NCI-H2171 (cell line): ENCODE measurements around the gene IFI27.
"Not testable (repeated sequence)": the region's sequence is repeated elsewhere in the genome, so short reads cannot be mapped to it uniquely, and the experiment has no call there.

Source experiments
- DNase-seq: peaks from one replicate; lab custom pipeline; 2025; lab: John Stamatoyannopoulos, UW

Gene IFI27

DNA sequence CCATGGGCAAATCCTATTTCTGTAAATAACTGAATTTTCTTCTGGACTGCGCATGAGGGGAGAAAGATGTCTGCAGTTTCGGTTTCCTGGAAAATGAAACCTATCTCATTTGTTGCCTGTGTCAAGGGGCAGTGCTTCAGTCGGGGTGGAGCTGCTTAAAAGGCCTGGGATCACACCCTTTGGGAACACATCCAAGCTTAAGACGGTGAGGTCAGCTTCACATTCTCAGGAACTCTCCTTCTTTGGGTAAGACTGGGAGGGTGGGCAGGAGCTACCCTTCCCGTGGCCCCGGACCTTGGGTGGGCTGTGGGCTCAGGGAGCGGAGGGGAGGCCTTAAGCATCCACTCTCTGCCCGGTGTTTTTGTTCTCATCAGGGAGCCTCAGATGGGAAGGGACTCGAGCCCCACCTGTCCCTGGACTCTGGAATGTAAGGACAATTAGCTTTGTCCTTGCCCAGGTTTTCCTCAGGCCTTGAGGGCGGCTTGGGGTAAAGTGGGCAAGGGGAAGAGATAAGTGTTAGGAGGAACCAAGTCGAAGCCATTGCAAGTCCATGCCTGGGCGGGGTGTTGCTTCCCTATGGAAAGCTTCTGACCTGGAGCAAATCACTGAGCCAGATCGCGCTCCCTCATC is at the start of gene IFI27:
Gene IFI27, plus strand, starts transcription at position 185 of the 630 bp plus-strand sequence.
- no peak for DNase-seq

DNA sequence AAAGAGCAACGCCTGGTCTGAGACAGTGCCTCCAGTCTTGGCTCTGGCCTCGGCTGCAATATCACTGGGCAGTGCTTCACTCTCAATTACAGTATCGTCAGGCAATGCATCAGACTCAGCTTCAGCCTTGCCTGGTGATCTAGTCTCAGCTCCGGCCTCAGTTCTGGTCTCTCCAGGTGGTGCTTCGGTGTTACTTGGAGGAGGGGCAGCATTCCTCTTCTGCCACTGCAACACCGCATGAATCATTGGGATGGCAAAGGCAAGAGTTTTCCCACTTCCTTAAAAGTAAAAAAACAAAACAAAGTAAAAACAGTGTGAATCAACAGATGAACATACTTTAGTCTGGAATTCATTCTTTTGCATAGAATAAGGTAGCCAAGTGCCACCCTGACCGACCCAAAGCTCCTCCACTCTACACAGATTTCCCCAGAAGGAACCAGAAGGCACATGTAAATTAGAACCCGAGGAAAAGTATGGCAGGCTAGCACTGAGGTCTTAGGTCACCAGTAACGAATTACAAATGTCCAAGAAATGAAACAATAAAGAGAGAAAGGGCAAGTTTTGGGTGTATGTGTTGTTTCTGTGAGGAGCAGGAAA is 48.1 kb upstream of the IFI27 start:
- no peak for DNase-seq

DNA sequence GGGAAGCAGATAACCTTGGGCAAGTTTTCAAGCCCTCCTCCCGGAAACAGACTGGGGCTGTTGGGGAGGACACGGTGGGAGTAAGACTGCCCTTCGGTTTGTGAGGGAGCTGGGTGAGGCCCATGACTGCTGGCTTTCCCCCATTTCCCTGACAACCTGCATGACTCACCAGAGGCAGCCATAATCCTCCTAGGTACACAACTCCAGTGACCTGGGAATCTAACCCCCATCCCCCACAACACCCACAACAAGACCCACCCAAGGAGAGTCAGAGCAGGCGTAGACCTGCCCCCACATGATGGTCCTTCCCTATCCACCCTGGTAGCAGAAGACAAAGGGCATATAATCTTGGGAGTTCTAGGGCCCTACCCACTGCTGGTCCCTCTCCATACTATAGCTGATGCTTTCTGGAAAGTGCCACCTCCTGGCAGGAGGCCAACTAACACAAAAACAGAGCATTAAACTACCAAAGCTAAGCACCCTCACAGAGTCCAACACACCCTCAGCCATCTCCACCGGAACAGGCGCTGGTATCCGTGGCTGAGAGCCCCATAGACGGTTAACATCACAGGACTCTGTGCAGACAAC is 44.4 kb upstream of the IFI27 start:
- DNase-seq, result no peak

DNA sequence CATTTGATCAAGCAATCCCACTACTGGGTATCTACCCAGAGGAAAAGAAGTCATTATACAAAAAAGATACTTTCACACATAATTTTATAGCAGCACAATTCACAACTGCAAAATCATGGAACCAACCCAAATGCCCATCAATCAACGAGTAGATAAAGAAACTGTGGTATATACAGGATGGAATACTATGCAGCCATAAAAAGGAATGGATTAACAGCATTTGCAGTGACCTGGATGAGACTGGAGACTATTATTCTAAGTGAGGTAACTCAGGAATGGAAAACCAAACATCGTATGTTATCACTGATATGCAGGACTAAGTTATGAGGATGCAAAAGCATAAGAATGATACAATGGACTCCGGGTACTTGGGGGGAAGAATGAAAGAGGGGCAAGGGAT is 38.5 kb upstream of the IFI27 start:
- DNase-seq, result not testable (repeated sequence)

DNA sequence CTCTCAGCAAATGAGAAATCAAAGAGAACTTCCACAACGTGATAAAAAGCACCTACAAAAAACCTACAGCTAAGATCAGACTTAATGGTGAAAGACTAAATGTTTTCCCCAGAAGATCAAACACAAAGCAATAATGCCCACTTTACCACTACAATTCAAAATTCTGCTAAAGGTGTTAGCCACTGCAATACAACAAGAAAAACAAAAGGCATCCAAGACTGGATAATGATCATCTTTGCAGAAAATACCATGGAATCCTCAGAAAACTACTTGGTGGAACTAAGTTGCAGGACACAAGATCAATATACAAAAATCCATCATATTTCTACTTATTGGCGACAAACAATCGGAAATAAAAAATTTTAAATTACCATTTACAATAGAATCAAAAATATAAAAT is 36.0 kb upstream of the IFI27 start:
- no peak for DNase-seq

DNA sequence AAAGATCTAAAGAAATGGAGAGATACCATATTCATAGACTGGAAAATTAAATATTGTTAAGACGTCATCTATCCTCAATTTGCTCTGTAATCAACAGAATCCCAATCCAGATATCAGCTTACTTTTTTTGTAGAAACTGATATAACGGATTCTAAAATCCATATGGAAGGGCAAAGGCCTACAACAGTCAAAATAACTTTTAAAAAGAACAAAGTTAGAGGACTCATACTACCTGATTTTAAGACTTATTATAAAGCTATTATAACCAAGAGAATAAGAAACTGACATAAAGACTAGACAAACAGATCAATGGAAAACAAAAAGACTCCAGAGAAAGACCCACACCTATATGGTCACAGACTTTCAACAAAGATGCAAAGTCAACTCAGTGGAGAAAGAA is 35.5 kb upstream of the IFI27 start:
- no peak for DNase-seq

DNA sequence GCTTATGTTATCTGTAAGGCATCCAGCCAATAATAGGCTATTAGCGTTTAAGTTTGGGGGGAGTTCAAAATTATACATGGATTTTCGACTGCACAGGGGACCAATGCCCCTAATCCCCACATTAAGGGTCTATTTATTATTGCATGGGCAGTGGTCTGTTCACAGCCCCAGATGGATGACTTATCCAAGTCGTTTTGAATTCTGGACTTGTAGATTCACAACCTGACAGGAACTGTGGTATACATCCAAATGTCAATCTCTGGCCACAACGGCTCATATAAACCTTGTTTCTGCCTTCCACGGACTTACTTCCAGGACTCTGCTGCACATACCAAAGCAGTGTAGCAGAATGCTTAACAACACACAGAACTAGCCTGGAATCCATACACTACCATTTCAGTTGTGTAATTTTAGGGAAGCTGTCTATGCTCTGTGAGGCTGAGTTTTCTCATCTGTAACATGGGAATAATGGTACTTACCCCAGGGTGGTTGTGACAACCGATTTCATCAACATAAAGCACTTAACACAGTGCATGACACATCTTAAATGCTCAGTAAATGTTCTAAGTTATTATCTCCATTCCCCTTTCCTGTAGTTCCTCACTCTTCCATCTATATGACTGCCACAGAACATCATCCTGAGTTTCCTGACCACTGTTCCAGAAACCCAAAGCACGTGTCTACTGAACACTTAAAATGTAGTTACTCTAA is 33.3 kb upstream of the IFI27 start:
- no peak for DNase-seq

DNA sequence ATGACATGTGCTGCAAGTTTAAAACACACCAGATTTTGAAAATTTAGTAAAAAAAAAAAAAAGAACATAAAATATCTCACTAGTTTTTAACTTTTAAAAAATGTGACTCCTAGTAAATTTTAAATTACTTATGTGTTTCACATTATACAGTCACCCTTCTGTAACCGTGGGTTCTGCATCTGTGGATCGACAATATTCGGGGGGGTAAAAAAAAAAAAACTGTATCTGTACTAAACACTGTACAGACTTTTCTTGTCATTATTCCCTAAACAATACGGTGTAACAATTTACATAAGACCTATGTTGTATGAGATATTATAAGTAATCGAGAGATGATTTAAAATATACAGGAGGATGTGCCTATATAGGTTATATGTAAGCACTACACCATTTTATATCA is 32.7 kb upstream of the IFI27 start:
- DNase-seq, result no peak

DNA sequence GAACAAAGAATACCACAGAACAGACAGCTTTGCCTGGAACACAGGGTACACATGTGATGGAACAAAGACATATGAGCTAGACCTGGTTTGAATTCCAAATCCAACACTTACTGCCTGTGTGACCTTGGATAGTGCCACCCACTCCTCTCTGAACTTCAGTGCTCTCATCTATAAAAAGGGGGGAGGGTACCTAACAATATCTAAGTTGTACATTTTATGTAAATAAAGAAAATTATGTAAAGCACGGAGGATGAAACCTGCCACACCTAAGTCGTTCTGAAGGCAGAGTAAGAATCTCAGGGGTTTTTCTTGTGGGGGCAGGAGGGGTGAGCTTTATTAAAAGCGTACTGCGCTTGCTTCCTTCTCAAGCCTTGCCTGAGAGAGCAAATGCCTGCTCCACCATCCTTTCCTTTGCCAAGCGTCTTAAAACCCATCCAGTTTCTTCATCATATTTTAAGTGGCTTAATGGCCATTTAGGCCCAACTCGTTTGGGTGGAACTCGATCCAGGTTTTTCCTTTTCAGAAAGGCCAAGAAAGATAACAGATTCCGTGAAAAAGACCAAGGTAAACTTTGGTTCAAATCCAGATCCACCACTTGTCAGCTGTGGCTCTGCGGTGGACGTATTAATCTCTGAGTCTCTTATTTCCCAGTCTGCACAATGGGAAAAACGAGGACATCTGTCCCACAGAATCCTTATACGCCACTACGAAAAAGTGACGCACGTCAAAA is 30.5 kb upstream of the IFI27 start:
- no peak for DNase-seq

DNA sequence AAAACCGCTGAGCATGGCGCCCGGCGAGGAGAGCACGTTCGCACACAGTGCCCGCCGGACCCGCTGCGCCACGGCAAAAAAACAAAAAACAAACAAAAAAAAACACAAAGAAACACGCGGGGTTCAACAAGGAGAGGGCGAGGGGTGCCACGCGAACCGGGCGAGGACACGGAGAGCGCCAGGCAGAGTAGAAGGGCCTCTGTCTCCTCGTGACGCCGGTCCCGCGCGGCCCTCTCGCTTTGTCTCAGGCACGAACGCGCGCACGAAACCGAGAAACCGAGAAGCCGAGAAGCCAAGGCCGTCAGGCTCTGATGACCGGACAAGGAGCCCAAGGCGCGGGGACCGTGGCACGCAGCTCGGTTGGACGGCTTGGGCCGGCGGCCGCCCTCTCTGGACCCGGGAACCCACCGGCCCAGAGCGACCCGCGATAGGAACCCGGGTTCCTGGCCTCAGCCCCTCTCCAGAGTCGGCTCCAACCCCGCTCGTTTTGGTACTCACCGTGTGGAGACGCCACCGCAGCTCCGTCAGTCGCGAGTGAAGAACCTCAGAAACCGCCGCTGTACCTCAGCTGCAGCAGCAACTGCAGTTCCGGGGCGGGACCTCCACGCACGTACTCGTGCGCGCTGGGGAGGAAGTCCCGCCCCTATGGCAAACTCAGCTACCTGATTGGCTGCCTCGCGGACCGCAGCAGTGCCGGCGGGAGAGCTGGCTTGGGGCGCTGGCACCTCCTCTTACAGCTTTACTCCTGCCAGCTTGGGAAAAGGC is 29.7 kb upstream of the IFI27 start, which contains the start of the genes DDX24 and IFI27L1:
Gene DDX24, minus strand, starts transcription at position 582 of the 765 bp plus-strand sequence. CDS start 1,460 bp downstream, outside the sequence.
Gene IFI27L1, plus strand, starts transcription at position 690 of the 765 bp plus-strand sequence. CDS start 15,628 bp downstream, outside the sequence.
- peak; percentile 96 for DNase-seq

DNA sequence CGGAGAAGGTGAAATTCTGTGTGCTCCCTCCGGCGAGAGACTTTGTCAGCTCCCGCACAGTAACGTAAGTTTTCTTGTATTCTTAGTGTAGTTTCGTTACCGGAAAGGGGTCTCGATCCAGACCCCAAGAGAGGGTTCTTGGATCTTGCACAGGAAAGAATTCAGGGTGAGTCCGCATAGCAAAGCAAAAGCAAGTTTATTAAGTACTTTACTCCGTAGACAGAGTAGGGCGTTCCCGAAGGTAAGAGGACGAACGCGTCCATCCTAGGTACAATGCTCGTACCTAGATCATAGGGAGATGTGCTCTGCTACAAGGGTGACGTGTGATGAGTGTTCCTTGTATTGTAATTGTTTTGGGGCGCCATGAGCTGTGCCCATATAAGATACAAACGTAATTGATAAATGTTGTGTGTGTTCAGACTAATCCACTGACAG is 29.1 kb upstream of the IFI27 start:
- no peak for DNase-seq

DNA sequence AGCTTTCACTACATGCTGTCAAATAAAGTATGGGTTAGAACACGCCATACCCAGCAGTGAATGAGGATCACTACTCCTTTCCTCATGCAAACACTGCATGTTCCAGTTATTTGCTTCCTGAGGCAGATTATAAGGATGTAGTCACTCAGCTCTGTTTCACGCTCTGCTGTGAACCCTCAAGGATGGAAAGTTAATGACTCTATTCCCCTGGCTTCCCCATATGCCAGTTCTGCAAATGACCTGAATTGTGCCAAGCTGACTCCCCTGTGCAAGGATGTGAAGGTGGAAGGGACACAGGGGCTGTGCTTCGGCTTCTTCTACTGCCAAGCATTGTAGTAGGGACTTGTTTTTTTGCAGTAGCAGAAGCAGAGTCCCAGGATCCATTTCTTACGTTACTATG is 22.6 kb upstream of the IFI27 start:
- no peak for DNase-seq

DNA sequence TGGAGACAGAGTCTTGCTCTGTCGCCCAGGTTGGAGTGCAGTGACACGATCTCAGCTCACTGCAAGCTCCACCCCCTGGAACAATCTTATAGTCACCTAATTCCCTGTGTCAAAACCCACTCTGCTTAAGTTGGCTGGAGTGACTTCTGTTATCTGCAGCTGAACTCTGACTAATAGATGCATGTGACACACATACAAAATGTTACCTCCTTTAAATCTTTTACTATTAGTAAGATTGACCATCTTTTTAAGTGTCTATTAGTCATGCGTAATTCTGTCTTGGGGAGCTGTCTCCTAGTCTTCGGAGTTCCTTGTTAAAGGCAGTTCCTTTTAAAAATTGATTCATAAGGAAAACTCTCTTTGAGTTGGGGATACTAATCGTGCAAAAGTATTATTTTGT is 22.0 kb upstream of the IFI27 start:
- no peak for DNase-seq

DNA sequence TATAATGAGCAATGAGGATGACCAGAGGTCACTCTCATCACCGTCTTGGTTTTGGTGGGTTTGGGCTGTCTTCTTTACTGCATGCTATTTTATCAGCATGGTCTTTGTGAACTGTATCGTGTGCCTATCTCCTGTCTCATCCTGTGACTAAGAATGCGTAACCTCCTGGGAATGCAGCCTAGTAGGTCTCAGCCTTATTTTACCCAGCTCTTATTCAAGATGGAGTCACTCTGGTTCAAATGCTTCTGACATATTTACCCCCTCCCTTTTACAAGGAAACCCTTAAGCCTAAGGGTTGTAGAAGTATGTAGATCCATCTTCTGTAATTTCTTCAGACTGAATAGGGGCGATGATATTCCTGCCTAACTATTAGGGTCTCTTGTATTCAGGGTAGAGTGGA is 21.1 kb upstream of the IFI27 start:
- no peak for DNase-seq

DNA sequence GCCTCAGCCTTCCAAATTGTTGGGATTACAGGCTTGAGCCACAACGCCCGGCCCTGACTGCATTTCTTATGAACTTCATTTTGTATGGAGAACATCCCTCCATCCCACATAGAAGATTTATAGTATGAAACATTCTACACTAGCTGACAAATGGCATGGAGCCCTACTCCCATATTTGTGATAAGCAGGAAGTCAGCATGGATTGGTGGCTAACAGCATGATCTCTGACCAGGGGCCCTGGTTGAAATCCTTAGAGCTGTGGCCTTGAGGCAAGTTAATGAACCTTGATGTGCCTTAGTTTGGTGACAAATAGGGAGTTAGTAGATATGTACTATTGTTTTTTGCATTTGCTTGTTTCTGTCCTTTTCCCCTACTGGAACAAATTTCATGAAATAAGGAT is 17.1 kb upstream of the IFI27 start:
- no peak for DNase-seq

DNA sequence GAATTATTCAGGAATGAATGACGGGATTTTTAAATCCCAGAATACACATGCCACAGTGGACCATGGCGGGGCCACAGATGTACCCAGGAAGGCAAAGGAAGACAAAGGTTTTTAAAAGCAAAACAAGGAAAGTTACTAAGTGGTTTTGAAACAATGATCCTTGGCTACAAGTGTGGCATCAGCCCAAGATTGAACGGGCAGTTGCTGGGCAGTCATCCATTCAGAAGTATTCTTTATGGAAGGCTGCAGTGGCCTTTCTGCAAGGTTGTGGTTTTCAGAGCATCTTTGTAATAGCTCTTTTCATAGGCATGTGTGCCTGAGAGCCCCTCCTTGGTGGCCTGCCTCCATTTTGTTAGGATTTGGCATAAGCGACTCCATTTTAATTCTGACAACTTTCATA is 13.4 kb upstream of the IFI27 start:
- DNase-seq, result no peak

DNA sequence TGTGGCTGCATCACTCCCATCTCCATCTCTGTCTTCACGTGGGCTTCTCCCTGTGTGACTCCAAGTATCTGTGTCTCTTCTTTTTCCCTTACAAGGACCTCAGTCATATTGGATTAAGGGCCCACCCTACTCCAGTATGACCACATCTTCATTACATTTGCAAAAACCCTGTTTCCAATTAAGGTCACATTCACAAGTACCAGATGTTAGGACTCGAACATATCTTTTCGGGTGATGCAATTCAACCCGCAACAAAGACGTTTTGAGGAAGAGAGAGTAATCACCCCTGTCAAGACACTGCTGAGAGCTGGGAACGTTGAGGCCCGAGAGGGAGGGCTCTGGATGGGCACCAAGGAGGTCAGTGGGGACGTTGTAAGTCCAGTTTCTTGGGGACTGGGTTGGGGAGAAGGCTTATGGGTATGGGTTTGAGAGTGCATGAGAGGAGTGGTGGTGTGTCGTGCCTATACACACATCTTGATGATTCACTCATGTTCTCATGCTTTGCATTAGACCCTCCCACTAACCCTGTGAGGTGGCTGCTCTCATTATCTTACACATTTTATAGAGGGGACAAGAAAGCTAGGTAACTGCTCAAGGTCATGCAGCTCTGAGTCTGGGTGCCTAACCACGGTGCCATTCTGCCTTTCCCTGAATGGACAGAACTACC is 12.1 kb upstream of the IFI27 start:
- DNase-seq, result no peak

DNA sequence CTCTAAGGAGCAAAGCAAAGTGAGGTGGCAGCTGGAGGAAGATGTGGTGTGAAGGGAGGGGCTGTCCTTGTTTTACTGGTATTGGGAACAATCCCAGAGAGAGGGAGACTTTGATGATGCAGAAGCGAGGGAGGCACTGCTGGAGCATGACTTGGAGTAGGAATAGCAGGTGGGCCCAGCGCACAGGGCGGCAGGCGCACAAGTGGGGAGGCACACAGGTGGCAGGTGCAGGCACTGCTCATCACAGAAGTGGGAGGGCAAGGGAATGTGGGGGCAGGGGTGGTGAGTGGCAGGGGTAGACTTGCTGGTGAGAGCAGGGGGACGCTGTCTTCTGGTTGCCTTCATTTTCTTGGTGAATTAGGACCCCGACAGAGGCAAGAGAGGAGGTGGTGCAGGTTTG is 11.5 kb upstream of the IFI27 start:
- no peak for DNase-seq

DNA sequence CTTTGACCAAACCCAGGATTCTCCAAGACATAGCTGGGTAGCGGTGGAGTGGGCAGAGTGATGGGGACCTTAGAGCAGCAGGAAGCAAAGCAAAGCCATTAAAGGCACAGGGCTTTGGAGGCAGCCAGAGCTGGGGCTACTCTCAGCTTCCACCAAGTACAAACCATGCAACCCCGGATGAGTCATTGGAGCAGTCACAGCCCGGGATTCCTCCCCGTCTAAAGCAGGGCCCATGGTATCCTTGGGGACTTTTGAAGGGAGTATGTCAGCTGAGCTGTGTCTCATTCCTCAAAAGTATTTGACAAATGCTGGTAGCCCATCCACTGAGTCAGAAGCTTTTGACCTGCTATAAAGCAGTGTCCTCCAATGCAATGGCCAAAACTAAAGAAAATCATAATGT is 9.7 kb upstream of the IFI27 start:
- DNase-seq, result no peak

DNA sequence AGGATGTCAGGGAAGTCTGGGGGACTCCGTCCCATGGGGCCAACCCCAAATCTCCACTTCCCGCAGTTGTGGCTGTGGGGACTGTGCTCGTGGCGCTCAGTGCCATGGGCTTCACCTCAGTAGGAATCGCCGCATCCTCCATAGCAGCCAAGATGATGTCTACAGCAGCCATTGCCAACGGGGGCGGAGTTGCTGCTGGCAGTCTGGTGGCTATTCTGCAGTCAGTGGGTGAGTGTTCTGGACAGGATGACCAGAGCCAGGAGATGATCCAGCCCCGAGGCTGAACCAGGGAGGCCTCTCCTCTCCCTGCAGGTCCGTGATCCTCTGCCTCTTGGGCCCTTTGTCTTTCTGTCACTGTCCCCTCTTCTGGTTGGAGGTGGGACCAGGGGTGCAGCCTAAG is 8.8 kb upstream of the IFI27 start:
- DNase-seq, result no peak
